OCI-LY1 (cell line): ENCODE results near the gene RPN2.

Experiments used
- H2AFZ ChIP-seq: fragments of 200-600 bp; sonication (generic), shearing (Covaris generic); 2 replicates; pipeline ENCODE4 v1.6.0; 2014; ENCODE audit warnings: antibody characterized with exemption, mild to moderate bottlenecking, low read length
- H3F3A ChIP-seq: fragments of 200-600 bp; sonication (generic), shearing (Covaris generic); 2 replicates; pipeline ENCODE4 v1.6.0; 2014; ENCODE audit warnings: mild to moderate bottlenecking, antibody characterized with exemption, low read length, moderate library complexity; ENCODE audit not compliant: insufficient read depth
- H3K27ac ChIP-seq: fragments of 200-600 bp; sonication (generic); 2 replicates; pipeline ENCODE4 v1.5.1; 2014; ENCODE audit warnings: low read length, mixed run types, mild to moderate bottlenecking, low read depth; ENCODE audit not compliant: poor library complexity, severe bottlenecking
- H3K27me3 ChIP-seq: fragments of 200-600 bp; sonication (generic); 2 replicates; pipeline ENCODE4 v1.6.0; 2014; ENCODE audit warnings: antibody characterized with exemption, mild to moderate bottlenecking, low read length, moderate library complexity; ENCODE audit not compliant: insufficient read depth
- H3K36me3 ChIP-seq: fragments of 200-600 bp; sonication (generic); 2 replicates; pipeline ENCODE4 v1.6.1; 2014; ENCODE audit warnings: mild to moderate bottlenecking, antibody characterized with exemption, low read length, moderate library complexity, mixed read lengths; ENCODE audit not compliant: insufficient read depth
- H3K4me1 ChIP-seq: fragments of 200-600 bp; sonication (generic); 2 replicates; pipeline ENCODE4 v1.5.1; 2014; ENCODE audit warnings: mild to moderate bottlenecking, low read length, moderate library complexity; ENCODE audit not compliant: insufficient read depth, severe bottlenecking
- H3K4me2 ChIP-seq: fragments of 200-600 bp; sonication (generic), shearing (Covaris generic); 2 replicates; pipeline ENCODE4 v1.6.1; 2014; ENCODE audit warnings: low read length
- H3K4me3 ChIP-seq: fragments of 200-600 bp; sonication (generic); 2 replicates; pipeline ENCODE4 v1.5.1; 2014; ENCODE audit warnings: low read length, low read depth, mild to moderate bottlenecking, mixed read lengths; ENCODE audit not compliant: poor library complexity, severe bottlenecking
- H3K79me2 ChIP-seq: fragments of 200-600 bp; shearing (Covaris generic); 2 replicates; pipeline ENCODE4 v1.6.1; 2016; ENCODE audit warnings: mixed run types, low read length, mixed read lengths; ENCODE audit not compliant: insufficient read depth
- H3K9ac ChIP-seq: fragments of 200-600 bp; sonication (generic), shearing (Covaris generic); 2 replicates; pipeline ENCODE4 v1.6.1; 2014; ENCODE audit warnings: mild to moderate bottlenecking, low read length, mixed read lengths
- H3K9me2 ChIP-seq: fragments of 200-600 bp; sonication (generic), shearing (Covaris generic); 2 replicates; pipeline ENCODE4 v1.6.1; 2014; ENCODE audit warnings: low read depth, mild to moderate bottlenecking, low read length, mixed read lengths
- H3K9me3 ChIP-seq: fragments of 200-600 bp; shearing (Covaris generic); 2 replicates; pipeline ENCODE4 v1.6.1; 2014; ENCODE audit warnings: low read length, mixed read lengths
- H4K20me1 ChIP-seq: fragments of 200-600 bp; sonication (generic), shearing (Covaris generic); 2 replicates; pipeline ENCODE4 v1.6.0; 2016; ENCODE audit warnings: mild to moderate bottlenecking, low read length; ENCODE audit not compliant: insufficient read depth
- CTCF ChIP-seq: fragments of 200-600 bp; sonication (generic), shearing (Covaris generic); IDR thresholded peaks from 2 replicates; pipeline ENCODE4 v1.5.1; 2017; ENCODE audit warnings: mild to moderate bottlenecking, antibody characterized with exemption, low read length, moderate library complexity, mixed read lengths
- EZH2 ChIP-seq: fragments of 200-600 bp; sonication (generic), shearing (Covaris generic); IDR thresholded peaks from 2 replicates; pipeline ENCODE4 v1.8.0; 2017; ENCODE audit warnings: borderline replicate concordance, mixed run types, mild to moderate bottlenecking, antibody characterized with exemption, low read length, moderate library complexity, mixed read lengths

The RPN2 gene

GRCh38 chr20:37233548-37234253, 54.6 kb downstream of the RPN2 start:
- H3K79me2 ChIP-seq: no peaks in the 10 kb centered on the region
- no peaks in the 10 kb centered on the region for H3K9me3 ChIP-seq
- no peak overlapping the region for H3K9ac ChIP-seq
- no peak overlapping the region for H2AFZ ChIP-seq
- no peaks in the 10 kb centered on the region for H3K4me1 ChIP-seq
- H3F3A ChIP-seq: no peaks in the 10 kb centered on the region
- no peak overlapping the region for H3K4me3 ChIP-seq
- no peak overlapping the region for H3K4me2 ChIP-seq
- peaks cover 95% of the 10 kb centered on the region for H3K36me3 ChIP-seq
- no peaks in the 10 kb centered on the region for H3K9me2 ChIP-seq
- H4K20me1 ChIP-seq: no peaks in the 10 kb centered on the region
- no peaks in the 10 kb centered on the region for H3K27me3 ChIP-seq
- H3K27ac ChIP-seq: no peak overlapping the region
- no peak for TF ChIP-seq CTCF
- no peak for TF ChIP-seq EZH2

- Histone ChIP-seq H3K9me3 (no peaks in the 10 kb centered on the region), H4K20me1 (no peaks in the 10 kb centered on the region), H3K4me2 (no peak overlapping the region), H3K27me3 (no peaks in the 10 kb centered on the region), H3K79me2 (no peaks in the 10 kb centered on the region), H2AFZ (no peak overlapping the region), H3K9ac (no peak overlapping the region), H3K4me3 (no peak overlapping the region), H3K9me2 (no peaks in the 10 kb centered on the region), H3F3A (no peaks in the 10 kb centered on the region), H3K36me3 (peaks cover 95% of the 10 kb centered on the region), H3K4me1 (no peaks in the 10 kb centered on the region), H3K27ac (no peak overlapping the region)
- TF ChIP-seq EZH2 (no peak), CTCF (no peak)
Observed at GRCh38 chr20:37234254-37234581, 55.1 kb downstream of the RPN2 start.

- no peak overlapping the region for H2AFZ ChIP-seq
- H3K36me3 ChIP-seq: peaks cover 95% of the 10 kb centered on the region
- no peak overlapping the region for H3K4me2 ChIP-seq
- no peaks in the 10 kb centered on the region for H3K9me2 ChIP-seq
- no peaks in the 10 kb centered on the region for H3K27me3 ChIP-seq
- no peak overlapping the region for H3K4me3 ChIP-seq
- H3K9ac ChIP-seq: no peak overlapping the region
- no peaks in the 10 kb centered on the region for H3K79me2 ChIP-seq
- H3F3A ChIP-seq: no peaks in the 10 kb centered on the region
- no peaks in the 10 kb centered on the region for H3K4me1 ChIP-seq
- no peaks in the 10 kb centered on the region for H4K20me1 ChIP-seq
- H3K27ac ChIP-seq: no peak overlapping the region
- H3K9me3 ChIP-seq: no peaks in the 10 kb centered on the region
- no peak for TF ChIP-seq EZH2
- TF ChIP-seq CTCF: no peak
Observed at GRCh38 chr20:37235065-37235464, 55.9 kb downstream of the RPN2 start.
